GM21619 (cell line): ENCODE data around the gene WNT9B.
"Not testable (repeated sequence)": the region's sequence is repeated elsewhere in the genome, so short reads cannot be mapped to it uniquely, and the experiment has no call there.

Source experiments
- ATAC-seq: cut with Tn5 transposase; IDR thresholded peaks from one replicate; pipeline ENCODE4 v1.9.1; 2021; ENCODE audit not compliant: unreplicated experiment

Gene WNT9B

DNA sequence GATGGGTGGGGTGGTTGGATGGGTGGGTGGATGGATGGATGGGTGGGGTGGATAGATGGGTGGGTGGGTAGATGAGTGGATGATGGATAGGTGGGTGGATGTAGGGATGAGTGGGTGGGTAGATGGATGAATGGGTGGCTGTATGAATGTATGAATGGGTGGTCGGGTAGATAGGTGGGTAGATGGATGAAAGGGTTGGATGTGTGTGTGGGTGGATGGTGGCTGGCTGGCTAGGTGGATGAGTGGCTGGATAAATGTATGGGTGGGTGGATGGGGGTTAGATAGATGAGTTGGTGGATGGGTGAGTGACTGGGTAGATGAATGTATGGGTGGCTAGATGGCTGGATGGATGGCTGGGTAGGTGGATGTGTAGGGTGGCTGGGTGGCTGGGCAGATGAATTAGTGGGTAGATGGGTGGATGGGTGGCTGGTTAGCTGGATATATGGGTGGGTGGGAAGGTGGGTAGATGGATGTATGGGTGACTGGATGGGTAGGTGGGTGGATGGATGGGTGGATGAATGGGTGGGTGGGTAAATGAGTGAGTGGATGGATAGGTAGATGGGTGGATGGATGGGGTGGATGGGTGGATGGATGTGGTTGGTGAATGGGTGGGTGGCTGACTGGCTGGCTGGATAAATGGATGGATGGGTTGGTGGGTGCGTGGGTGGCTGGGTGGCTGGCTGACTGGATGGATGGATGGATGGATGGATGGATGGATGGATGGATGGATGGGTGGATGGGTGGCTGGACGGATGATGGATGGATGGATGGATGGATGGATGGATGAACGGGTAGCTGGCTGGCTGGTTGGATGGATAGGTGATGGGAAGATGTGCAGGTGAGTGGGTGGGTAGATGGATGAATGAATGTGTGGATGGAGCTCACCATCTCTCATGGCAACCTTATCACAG lies 52.6 kb downstream of the WNT9B start:
- ATAC-seq = no peak

DNA sequence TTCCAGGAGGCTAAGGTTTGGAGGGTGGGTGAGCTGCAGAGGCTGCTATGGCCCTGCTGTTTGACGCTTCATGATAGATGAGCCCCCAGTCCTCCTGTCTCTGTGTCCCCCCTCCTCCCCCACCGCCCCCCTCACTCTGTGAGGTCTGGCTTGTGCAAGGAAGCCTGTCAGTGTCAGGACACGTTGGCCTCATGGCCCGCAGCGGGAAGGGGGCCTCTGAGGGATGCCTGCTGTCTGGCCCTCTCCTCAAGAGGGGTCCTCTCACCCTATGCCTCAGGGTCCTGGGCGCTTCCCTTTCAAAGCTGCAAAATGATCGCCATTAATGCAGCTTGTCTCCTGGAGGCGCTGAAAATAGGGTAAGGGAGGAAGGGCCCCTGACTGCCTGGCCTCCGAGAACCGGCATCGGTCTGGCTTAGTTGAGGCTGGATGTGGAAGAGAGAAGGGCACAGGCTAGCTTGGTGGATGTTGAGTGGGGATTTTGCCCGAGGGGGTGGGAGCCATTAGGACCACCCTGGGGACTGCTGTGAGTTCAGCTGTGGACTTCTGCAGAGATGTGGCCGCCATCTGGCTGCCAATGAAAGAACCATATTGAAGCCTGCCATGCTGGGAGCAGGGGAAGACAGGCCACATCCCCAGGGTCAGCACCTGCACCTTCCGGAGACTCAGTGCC lies 56.8 kb downstream of the WNT9B start:
- no peak for ATAC-seq

DNA sequence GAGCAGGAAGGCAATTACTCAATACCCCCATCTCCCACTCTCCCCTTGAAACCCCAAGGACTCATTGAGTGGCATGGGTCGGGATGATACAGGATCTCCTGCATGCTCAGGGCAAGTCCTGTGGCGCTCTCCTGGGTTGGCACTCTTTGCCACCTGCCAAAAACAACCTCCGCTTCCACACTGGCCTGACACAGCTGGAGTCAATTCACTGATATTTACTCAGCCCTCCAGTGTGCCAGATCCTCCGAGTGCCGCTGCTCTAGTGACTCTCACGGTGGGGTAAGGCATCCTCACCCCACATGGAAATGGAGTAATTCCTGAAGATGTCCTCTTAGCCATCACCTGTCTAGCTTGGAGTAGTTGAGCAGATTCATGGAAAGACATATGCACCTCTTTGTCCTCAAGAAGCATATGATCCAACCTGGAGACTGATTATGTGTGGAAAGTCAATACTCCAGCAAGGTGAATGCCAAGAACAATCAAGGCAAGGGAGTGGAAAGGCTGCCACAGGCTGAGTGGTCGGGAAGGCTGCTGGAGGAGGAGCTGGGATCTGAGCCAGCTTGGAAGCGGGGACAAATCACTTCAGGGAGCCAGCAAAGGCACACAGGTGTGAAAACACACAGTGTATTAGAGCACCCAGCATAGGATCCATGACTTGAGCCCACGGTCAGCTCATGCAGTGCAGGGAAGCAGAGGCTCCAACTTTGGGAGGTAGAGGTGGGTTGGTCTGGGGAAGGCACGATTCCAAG lies 59.0 kb downstream of the WNT9B start:
- ATAC-seq = no peak

DNA sequence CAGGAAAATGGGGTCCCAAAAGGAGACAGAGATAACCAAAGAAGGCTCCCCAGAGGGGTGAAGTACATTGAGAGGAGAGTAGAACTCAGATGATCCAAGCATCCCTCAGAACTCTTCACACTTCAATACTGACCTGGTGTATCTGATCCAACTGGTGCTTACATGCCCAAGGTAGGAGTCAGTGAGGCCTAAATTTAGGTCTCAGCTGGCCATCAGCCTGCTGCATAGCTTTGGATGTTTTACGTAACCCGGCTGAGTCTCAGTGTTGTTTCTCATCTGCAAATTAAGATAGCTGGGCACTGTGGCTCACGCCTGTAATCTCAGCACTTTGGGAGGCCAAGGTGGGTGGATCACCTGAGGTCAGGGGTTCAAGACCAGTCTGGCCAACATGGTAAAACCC lies 59.9 kb downstream of the WNT9B start:
- no peak for ATAC-seq

DNA sequence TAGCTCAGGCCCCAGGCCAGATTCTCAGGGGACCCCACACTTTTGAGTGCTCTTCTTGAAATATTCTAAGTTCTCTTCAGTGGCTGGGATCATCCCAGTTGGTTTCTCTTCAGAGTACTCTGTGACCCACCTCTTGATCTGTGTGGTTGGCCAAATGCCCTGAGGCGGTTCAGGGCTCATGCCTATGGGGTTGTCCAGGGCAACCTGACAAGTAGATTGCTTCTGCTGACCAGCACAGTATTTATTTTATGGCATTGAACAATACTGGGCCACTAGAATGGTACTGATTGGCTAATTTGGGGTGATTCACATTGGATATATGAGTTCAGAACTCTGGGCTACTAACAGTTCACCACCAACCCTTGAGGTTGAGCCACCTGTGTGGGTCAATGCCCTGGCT lies 64.2 kb downstream of the WNT9B start:
- ATAC-seq = no peak

- ATAC-seq = no peak
These were observed 64.8 kb downstream of the WNT9B start for GRCh38 chr17:46916211-46916610.

GRCh38 chr17:46916623-46917022 lies 65.2 kb downstream of the WNT9B start:
- no peak for ATAC-seq

DNA sequence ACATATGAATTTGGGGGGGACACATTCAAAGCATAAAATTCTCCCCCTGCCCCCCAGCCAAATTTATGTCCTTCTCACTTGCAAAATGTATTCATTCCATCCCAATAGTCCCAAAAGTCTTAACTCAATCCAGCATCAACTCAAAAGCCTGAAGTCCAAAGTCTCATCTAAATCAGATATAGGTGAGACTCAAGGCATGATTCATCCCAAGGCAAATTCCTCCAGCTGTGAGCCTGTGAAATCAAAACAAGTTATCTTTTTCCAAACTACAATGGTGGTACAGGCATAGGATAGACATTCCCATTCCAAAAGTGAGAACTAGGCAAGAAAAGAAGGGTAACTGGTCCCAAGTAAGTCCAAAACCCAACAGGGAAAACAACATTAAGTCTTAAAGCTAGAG lies 65.7 kb downstream of the WNT9B start:
- ATAC-seq = no peak

GRCh38 chr17:46917516-46917915 lies 66.1 kb downstream of the WNT9B start:
- ATAC-seq = no peak

DNA sequence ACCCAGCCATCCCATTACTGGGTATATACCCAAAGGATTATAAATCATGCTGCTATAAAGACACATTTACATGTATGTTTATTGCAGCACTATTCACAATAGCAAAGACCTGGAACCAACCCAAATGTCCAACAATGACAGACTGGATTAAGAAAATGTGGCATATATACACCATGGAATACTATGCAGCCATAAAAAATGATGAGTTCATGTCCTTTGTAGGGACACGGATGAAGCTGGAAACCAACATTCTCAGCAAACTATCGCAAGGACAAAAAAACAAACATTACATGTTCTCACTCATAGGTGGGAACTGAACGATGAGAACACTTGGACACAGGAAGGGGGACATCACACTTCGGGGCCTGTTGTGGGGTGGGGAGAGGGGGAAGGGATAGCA lies 70.6 kb downstream of the WNT9B start:
- not testable (repeated sequence) for ATAC-seq

DNA sequence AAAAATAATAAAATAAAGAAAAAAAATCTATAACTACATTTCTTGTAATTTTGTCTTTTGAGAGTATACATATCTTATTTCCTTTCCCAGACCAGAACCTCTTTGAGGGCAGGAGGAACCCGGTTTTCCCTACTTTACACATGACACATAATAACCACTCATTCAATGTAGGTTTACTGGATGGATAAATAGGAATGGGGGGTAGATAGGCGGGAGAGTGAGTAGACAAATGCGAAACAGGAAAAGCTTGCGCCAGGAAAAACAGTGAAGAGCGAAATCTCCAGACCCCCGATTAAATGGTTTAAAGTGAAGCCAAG lies 71.1 kb downstream of the WNT9B start:
- no peak for ATAC-seq

- ATAC-seq = peak; percentile 89
These were observed 71.6 kb downstream of the WNT9B start, which contains the start of gene GOSR2 for GRCh38 chr17:46922804-46923635. Gene GOSR2, plus strand, starts transcription at chr17:46923160. Its CDS starts 33 bp downstream, at chr17:46923193.

DNA sequence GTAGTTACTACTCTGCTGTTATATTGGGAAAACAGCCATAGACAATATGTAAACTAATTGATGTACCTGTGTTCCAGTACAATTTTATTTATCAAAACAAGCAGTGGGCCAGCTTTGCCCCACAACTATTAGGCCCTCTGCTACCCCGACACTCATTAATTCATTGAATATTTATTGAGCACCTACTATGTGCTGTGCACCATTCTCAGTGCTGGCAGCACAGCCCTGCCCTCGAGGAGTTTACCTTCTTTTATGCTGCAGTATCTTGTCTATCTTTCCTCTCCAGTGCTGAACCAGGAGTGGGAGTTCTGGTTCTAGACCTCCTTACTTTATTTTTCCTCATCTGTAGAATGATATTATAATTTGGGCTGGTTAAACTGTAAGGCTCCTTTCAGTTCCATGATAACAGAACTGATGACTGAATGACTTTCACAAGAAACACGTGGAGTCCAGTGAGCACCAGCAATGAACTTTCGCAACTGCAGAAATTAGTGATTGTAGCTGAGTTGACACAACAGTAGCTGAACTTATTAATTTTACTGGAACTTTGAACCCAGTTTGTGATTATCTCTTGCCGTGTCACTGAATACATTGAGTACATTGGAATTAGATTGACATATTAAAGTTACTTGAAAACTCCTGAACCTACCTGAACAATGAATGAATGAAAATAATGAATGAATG lies 73.9 kb downstream of the WNT9B start:
- no peak for ATAC-seq

- no peak for ATAC-seq
These were observed 77.3 kb downstream of the WNT9B start for GRCh38 chr17:46928467-46929261.

GRCh38 chr17:46929413-46929812 lies 78.0 kb downstream of the WNT9B start:
- ATAC-seq = no peak

GRCh38 chr17:46930051-46930450 lies 78.7 kb downstream of the WNT9B start:
- no peak for ATAC-seq

- no peak for ATAC-seq
These were observed 80.2 kb downstream of the WNT9B start for GRCh38 chr17:46931596-46931995.

DNA sequence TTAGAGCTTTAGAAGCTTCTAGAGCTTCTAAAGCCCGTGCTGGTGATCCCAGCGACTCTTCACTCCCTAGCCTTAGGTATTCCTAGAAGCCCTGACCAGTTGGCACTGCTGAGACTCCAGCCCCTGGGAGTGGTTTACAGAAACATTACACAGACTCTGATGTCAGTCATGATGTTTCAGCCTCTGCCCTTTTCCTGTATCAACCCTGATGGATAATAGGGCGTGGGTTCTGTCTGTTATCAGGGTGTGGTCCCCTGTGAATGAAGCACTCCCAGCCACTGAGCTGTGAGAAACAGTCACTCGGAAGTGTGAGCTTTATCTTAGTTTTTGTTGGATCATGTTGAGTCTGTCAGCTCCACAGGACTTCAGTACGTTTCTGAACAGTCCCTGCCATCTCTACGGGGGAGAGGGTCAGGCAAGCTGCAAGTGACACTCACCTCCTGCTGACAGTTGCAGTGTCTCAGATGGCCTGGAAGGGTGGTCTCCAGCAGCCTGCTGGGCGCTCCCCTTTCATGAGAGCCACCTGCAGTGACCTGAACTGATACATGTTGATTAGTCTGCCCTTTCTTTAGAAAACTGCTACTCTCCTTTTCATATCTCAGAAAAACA lies 84.4 kb downstream of the WNT9B start:
- ATAC-seq = no peak
